Skeletal muscle tissue (tissue), 4 donors: ENCODE results near the gene MRGPRE. TPM values are rescaled to one million over a fixed set of nuclear protein-coding genes. Genes with fewer than 3 reads are reported as not detected.
"Not testable (repeated sequence)": the region's sequence is repeated elsewhere in the genome, so short reads cannot be mapped to it uniquely, and the experiment has no call there.

Source experiments
- H3K27ac ChIP-seq: one replicate; pipeline ENCODE4 v1.7.0; 2013; ENCODE audit warnings: mild to moderate bottlenecking, low read depth, low read length, inconsistent platforms
- H3K27me3 ChIP-seq, 3 donors: one replicate each; pipeline ENCODE4 v1.7.0; 2013; ENCODE audit warnings: low read length in 3 of 3; ENCODE audit not compliant: control insufficient read depth in 3 of 3, insufficient read depth in 3 of 3
- H3K36me3 ChIP-seq, 3 donors: one replicate each; pipeline ENCODE4 v1.7.0; 2013; ENCODE audit warnings: low read length in 3 of 3; ENCODE audit not compliant: control insufficient read depth in 3 of 3, insufficient read depth in 3 of 3
- H3K4me1 ChIP-seq, 3 donors: one replicate each; pipeline ENCODE4 v1.7.0; 2013; ENCODE audit warnings: low read length in 3 of 3, mild to moderate bottlenecking in 3 of 3; ENCODE audit not compliant: control insufficient read depth in 3 of 3, insufficient read depth in 3 of 3
- H3K4me3 ChIP-seq, 3 donors: one replicate each; pipeline ENCODE4 v1.7.0; 2013; ENCODE audit warnings: low read length in 3 of 3
- H3K9ac ChIP-seq, 3 donors: one replicate each; pipeline ENCODE4 v1.7.0; 2013; ENCODE audit warnings: low read length in 3 of 3, mild to moderate bottlenecking in 3 of 3, moderate library complexity in 2 of 3, low read depth in 1 of 3
- H3K9me3 ChIP-seq, 3 donors: one replicate each; pipeline ENCODE4 v1.7.0; 2013; ENCODE audit warnings: low read length in 3 of 3; ENCODE audit not compliant: control insufficient read depth in 3 of 3
- total RNA-seq: library from RNA; depleted of rRNA; stranded (reverse); fragments of >200 nt; gene quantifications from one replicate; pipeline ENCODE4 v1.2.3, GENCODE V29; 2014
- donor health status: Osteomylitis.

The MRGPRE gene, protein sequence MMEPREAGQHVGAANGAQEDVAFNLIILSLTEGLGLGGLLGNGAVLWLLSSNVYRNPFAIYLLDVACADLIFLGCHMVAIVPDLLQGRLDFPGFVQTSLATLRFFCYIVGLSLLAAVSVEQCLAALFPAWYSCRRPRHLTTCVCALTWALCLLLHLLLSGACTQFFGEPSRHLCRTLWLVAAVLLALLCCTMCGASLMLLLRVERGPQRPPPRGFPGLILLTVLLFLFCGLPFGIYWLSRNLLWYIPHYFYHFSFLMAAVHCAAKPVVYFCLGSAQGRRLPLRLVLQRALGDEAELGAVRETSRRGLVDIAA
- total RNA-seq: not detected

DNA sequence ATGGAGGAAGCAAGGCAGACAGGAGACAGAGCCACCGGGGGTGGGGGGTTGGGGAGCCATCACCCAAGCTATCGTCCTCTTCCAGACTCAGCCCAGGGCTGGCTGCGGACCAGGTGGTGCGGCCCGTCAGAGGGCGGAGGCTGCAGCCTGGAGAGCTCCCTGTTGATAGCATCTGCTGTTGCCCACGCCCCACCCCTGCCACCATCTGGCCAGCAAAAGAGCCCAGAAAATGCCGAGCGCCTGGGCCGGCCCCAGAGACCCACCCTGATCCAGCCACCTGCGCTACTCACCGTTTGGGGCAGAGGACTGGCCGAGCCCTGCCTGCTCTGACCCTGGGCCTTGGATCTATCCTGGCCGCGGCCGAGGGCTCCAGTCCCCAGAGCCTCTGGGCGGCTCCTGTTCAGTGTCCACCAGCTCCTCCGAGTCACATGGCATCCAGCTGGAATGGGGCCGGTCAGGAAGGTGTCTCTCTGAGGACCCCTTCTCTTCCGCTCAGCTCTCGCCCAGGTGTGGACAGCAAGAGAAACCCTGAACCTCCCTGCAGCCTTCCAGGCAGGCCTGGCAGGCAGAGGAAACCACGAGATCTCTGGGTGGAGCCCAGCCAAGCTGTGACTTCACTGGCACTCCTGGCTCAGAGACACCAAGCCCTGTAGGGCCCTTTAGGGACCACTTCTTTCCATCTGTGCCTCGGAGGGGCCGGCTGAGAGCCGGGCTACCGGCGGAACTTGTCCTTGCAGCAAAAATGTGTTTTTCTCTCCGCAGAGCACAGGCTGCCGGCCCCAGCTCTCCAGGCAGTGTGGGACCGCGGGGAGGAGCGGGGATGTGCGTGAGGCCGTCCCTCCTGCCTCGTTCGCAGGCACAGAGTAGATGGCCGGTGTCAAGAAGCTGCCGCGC lies at the start of gene MRGPRE:
MRGPRE (minus strand) TSS at position 567 of the 894 bp plus-strand sequence. CDS start 3,618 bp downstream, outside the sequence.
- Histone ChIP-seq H3K9me3 (no peaks in the 10 kb centered on the region), H3K9ac (peak within 1 kb of the TSS in 2 of 3 donors; percentile 33 to 45), H3K27me3 (peaks cover 31 to 40% (median 39%) of the 10 kb centered on the region in 3 donors), H3K27ac (no peak within 1 kb of the TSS), H3K4me3 (peak within 1 kb of the TSS in 2 of 3 donors; percentile 20 to 49), H3K36me3 (no peaks in the 10 kb centered on the region), H3K4me1 (peaks cover 0 to 11% (median 8%) of the 10 kb centered on the region in 3 donors)

DNA sequence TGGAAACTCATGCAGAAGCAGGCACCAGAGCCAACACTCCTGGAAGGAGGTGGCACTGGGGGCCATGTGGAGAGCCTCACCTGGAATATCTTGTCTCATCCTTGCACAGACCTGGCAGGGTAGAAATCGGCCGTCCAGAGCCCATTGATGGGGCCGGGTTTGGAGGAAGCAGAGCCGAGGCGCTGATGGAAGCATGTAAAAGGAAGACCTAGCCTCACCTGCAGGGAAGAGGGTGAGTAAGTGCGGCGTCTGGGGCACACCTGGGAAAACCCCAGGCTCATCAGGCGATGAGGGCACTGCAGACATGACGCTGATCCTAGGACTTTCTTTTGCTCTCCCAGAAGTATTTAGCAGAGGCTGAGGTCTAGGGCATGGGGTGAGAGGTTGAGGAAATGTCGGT lies 48.9 kb upstream of the MRGPRE start:
- H3K9ac ChIP-seq, H3K36me3 ChIP-seq, H3K4me1 ChIP-seq, H3K9me3 ChIP-seq, H3K4me3 ChIP-seq, H3K27ac ChIP-seq, H3K27me3 ChIP-seq: not testable (repeated sequence)

DNA sequence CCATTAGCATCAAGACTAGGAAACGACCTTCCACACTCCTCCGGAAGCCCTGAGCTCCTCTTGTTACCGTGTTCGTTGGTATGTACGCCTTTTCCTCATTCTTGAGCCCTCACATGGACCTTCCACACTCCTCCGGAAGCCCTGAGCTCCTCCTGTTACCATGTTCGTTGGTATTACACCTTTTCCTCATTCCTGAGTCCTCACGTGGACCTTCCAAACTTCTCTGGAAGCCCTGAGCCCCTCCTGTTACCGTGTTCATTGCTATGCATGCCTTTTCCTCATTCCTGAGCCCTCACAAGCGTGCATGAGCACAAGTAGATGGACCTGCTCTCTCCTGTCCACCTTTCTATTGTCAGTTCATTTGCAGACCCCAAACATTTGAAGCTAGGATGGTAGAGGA lies 48.4 kb upstream of the MRGPRE start:
- H3K4me1 ChIP-seq, H3K36me3 ChIP-seq, H3K9ac ChIP-seq, H3K9me3 ChIP-seq, H3K27me3 ChIP-seq, H3K4me3 ChIP-seq, H3K27ac ChIP-seq: not testable (repeated sequence)

DNA sequence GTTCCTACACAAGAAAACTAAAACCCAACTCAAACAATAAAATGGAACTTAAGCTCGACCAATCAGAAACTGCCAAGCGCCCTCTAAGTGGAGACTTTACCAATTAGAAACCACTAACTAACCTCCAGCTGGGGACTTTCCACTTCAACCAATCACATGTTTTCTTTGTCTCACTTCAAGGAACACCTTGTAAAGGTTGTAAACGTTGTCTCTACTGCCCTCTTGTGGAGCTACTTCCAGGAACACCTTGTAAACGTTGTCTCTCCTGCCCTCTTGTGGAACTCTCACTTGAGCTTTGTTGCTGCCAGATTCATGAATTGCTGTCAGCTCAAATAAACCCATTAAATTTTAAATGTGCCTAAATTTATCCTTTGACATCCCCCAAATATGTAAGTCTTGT lies 46.7 kb upstream of the MRGPRE start:
- not testable (repeated sequence) for H3K27me3 ChIP-seq, H3K4me1 ChIP-seq, H3K36me3 ChIP-seq, H3K4me3 ChIP-seq, H3K9me3 ChIP-seq, H3K9ac ChIP-seq, H3K27ac ChIP-seq

DNA sequence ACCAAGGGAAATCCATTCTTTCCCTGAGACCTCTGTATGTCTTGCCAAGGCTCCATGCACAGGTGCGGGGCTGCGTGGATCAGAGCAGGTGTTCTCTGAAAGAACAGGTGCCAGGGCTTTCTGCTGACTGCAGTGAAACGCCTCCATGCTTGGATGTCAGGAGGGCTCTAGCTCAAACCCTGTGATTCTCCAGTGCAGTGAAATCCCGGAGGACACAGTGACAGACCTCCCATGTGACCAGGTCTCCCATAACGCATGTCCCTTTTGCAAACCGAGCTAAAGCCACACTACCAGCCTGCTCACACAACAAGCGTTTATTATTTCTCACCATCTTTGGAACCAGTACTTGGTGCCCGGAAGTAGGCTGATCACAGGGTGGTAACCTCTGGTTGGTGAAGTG lies 41.4 kb upstream of the MRGPRE start:
- not testable (repeated sequence) for H3K27ac ChIP-seq, H3K9ac ChIP-seq, H3K9me3 ChIP-seq, H3K4me3 ChIP-seq, H3K27me3 ChIP-seq, H3K4me1 ChIP-seq, H3K36me3 ChIP-seq

DNA sequence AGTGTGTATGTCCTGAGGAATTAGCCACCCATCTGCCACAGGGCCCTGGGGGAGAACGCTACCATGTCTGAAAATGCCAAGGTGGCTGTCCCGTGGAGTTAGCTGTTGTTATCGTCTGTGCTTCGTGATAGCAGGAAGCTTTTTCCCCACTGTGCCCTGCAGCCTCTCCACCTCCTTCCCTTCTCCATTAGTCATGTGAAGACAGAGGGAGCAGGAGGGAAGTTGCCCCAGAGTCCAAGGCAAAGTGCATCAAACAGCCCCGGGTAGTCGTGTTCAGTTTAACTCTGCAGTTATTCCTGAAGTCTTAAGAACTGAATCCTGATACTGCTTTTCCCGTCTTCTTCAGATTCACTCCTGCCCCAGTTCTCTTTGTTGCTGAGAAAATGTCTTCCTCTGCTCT lies 30.3 kb upstream of the MRGPRE start:
- not testable (repeated sequence) for H3K4me1 ChIP-seq, H3K9ac ChIP-seq, H3K4me3 ChIP-seq, H3K36me3 ChIP-seq, H3K27ac ChIP-seq, H3K9me3 ChIP-seq, H3K27me3 ChIP-seq

DNA sequence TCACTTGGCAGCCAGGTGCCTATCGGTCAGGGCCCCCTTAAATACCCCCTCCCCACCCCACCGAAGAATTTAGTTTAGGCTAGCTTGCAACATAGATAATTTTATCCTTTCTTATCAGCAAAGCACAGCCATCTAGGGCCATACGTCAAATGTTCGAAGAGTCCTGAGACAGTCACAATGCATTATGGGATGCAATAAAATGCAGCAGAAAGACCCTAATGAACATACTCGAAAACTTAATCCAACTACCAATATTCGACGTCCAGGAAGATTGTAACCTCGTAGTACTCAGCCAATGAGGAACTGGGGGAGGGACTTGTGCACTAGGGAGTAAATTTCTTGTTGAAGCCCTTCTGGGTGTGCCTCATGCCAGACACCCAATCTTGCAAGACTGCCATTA lies 29.6 kb upstream of the MRGPRE start:
- H3K27ac ChIP-seq, H3K4me3 ChIP-seq, H3K9me3 ChIP-seq, H3K36me3 ChIP-seq, H3K4me1 ChIP-seq, H3K27me3 ChIP-seq, H3K9ac ChIP-seq: not testable (repeated sequence)

DNA sequence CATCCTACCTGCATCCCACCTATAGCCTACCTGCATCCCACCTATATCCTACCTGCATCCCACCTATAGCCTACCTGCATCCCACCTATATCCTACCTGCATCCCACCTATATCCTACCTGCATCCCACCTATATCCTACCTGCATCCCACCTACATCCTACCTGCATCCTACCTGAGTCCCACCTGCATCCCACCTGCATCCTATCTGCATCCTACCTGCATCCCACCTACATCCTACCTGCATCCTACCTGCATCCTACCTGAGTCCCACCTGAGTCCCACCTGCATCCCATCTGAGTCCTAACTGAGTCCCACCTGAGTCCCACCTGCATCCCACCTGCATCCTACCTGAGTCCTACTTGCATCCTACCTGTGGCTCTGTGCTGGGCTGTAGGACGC lies 25.3 kb upstream of the MRGPRE start:
- H3K27me3 ChIP-seq, H3K27ac ChIP-seq, H3K36me3 ChIP-seq, H3K9me3 ChIP-seq, H3K4me3 ChIP-seq, H3K4me1 ChIP-seq, H3K9ac ChIP-seq: not testable (repeated sequence)

DNA sequence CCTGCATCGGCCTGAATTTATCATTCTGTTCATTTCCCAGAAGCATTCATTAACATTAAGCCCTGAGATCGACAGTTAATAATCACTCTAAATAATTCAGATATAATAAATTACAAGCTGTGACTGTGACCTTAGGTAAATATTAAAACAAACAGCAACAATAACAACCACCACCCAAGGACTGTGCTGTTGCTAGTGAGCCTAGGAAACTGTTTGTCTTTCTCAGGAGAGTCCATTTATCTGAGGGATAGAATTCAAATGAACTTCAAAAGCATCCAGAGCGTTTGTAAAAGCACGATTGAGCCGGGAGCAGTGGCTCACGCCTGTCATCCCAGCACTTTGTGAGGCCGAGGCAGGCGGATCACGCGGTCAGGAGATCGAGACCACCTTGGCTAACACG lies 23.0 kb upstream of the MRGPRE start:
- H3K27ac ChIP-seq, H3K4me3 ChIP-seq, H3K4me1 ChIP-seq, H3K9ac ChIP-seq, H3K36me3 ChIP-seq, H3K9me3 ChIP-seq, H3K27me3 ChIP-seq: not testable (repeated sequence)

DNA sequence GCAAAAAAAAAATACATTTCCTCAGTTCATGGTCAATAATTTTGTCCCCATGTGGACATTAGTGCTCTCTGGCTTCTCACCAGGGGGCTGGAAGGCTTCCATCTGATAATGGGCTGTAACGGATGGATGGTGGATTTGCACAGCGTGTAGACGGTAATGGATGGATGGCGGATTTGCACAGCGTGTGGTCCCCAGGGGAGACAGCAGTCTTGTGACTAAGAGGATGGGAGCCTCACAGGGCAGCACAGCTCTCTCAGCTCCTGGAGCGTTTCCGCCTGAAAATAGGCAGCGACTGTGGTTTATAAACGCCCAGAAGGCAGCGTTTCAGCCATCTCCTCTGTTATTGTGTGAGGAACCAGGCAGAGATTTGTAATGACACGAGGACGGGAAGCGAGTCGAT lies 22.6 kb upstream of the MRGPRE start:
- H3K36me3 ChIP-seq, H3K4me1 ChIP-seq, H3K27me3 ChIP-seq, H3K4me3 ChIP-seq, H3K9me3 ChIP-seq, H3K9ac ChIP-seq, H3K27ac ChIP-seq: not testable (repeated sequence)
